Left lung (tissue), 10 donors: ENCODE data around the gene SLC26A2. TPM values are rescaled to one million over a fixed set of nuclear protein-coding genes. Genes with fewer than 3 reads are reported as not detected.

Experiments used
- ATAC-seq: fragments of 200-7000 bp; cut with Tn5 transposase; one replicate; pipeline ENCODE4 v1.9.1; 2020; ENCODE audit warnings: moderate library complexity
- DNase-seq, 4 donors: peaks; one replicate each; pipeline ENCODE4 v3.0.0-alpha.2; 2013 to 2020
- H3K27ac ChIP-seq, 2 donors: fragments of 200-600 bp; sonication (generic) in 1 of 2; one replicate each; pipeline versions ENCODE4 v1.5.0 to v1.8.0; 2020 to 2021
- H3K27me3 ChIP-seq, 2 donors: fragments of 200-600 bp; sonication (generic) in 1 of 2; one replicate each; pipeline versions ENCODE4 v1.5.0 to v1.8.0; 2020 to 2021
- H3K36me3 ChIP-seq, 2 donors: fragments of 200-600 bp; sonication (generic) in 1 of 2; one replicate each; pipeline versions ENCODE4 v1.5.0 to v1.8.0; 2020 to 2021
- H3K4me1 ChIP-seq, 2 donors: fragments of 200-600 bp; one replicate each; pipeline ENCODE4 v1.8.0; 2021
- H3K4me3 ChIP-seq, 2 donors: fragments of 200-600 bp; sonication (generic) in 1 of 2; one replicate each; pipeline versions ENCODE4 v1.5.0 to v1.8.0; 2020 to 2021; ENCODE audit warnings: mild to moderate bottlenecking in 1 of 2
- H3K9me3 ChIP-seq, 2 donors: fragments of 200-600 bp; sonication (generic) in 1 of 2; one replicate each; pipeline versions ENCODE4 v1.5.0 to v1.8.0; 2020 to 2021
- intact Hi-C, 2 donors: fragments of 100-400 bp; cut with DNase I; formaldehyde crosslinking; loops; one replicate each; pipeline versions ENCODE4 v1.11.2 to v1.14.2; 2022
- polyA plus RNA-seq, 6 donors: library from polyadenylated mRNA; unstranded; fragments of 120-200 nt; gene quantifications; one replicate each; pipeline ENCODE4 v1.2.1, GENCODE V29; 2013; ENCODE audit not compliant: insufficient read length in 6 of 6
- total RNA-seq, 2 donors: library from RNA; stranded (reverse); fragmentation: NEBNext Ultra II Directional; extraction: Animal tissue kit (Norgen Biotek cat#: 25700); gene quantifications; one replicate each; pipeline ENCODE4 v1.2.1, GENCODE V29; 2021
- TF ChIP-seq, protein P1 (sequence below), 2 donors: fragments of 200-600 bp; sonication (generic) in 1 of 2; IDR thresholded peaks; one replicate each; pipeline versions ENCODE4 v1.5.0 to v1.8.0; 2021; ENCODE audit warnings: antibody characterized with exemption in 2 of 2
- donor health status: DM: no; HTN: yes; CAD: no.
- donor health status: DM: no; HTN: no; CAD: no.

Gene SLC26A2
- total and polyA plus RNA-seq, 8 donors, result 14.3 to 23.6 (median 21.6) TPM

DNA sequence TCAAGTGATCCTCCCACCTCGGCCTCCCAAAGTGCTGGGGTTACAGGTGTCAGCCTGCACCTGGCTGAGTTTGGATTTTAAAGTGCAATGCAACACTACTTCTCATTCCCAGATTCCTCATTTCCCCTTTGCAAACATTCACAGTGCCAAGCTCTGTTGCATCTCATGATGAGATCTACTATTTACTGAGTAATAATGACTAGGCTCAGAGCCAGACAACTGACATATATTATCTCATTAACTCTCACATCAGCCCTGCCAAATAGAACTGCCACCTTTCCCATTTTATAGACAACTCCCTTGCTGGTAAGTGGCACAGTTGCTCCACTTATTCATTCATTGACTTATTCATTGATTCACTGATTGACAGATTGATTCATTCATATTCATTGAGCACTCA lies 22.9 kb upstream of the SLC26A2 start:
- Histone ChIP-seq H3K27me3 (peaks cover 0 to 5% of the 10 kb centered on the region in 2 donors), H3K4me3 (no peak overlapping the region), H3K36me3 (no peaks in the 10 kb centered on the region), H3K27ac (peak overlapping the region in 1 of 2 donors; percentile 63), H3K4me1 (peaks cover 6 to 43% of the 10 kb centered on the region in 2 donors), H3K9me3 (no peaks in the 10 kb centered on the region)
- TF ChIP-seq, protein P1, sequence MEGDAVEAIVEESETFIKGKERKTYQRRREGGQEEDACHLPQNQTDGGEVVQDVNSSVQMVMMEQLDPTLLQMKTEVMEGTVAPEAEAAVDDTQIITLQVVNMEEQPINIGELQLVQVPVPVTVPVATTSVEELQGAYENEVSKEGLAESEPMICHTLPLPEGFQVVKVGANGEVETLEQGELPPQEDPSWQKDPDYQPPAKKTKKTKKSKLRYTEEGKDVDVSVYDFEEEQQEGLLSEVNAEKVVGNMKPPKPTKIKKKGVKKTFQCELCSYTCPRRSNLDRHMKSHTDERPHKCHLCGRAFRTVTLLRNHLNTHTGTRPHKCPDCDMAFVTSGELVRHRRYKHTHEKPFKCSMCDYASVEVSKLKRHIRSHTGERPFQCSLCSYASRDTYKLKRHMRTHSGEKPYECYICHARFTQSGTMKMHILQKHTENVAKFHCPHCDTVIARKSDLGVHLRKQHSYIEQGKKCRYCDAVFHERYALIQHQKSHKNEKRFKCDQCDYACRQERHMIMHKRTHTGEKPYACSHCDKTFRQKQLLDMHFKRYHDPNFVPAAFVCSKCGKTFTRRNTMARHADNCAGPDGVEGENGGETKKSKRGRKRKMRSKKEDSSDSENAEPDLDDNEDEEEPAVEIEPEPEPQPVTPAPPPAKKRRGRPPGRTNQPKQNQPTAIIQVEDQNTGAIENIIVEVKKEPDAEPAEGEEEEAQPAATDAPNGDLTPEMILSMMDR (IDR thresholded peaks at IDR 0.05), result no peak
- no peak for DNase-seq
- ATAC-seq, result peak; percentile 27
- intact Hi-C loops, result no loop called here

DNA sequence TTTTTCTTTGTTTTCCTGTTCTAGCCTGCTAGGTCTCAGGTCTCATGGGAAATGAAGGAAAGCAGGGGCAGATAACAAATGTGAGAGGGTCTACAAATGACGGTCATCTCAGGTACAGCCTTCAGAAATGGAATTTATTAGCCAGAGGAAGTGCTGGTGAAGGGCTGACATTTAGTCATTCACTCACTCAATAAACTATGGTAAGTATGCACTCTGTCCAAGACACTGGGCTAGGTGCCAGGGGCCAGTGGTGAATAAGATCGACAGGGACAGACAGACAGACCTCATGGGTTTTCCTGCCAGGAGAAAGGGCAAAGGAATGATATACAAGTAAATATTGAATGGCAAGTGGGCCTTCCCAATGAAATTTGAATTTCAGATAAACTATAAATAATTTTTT lies 22.3 kb upstream of the SLC26A2 start:
- Histone ChIP-seq H3K27ac (peak overlapping the region in 1 of 2 donors; percentile 63), H3K27me3 (no peaks in the 10 kb centered on the region), H3K36me3 (no peaks in the 10 kb centered on the region), H3K4me3 (no peak overlapping the region), H3K9me3 (no peaks in the 10 kb centered on the region), H3K4me1 (peaks cover 6 to 43% of the 10 kb centered on the region in 2 donors)
- intact Hi-C loops, result no loop called here
- DNase-seq (peak in 1 of 4 donors; percentile 57), ATAC-seq (peak; percentile 59)
- TF ChIP-seq, protein P1 (IDR thresholded peaks at IDR 0.05), result no peak

DNA sequence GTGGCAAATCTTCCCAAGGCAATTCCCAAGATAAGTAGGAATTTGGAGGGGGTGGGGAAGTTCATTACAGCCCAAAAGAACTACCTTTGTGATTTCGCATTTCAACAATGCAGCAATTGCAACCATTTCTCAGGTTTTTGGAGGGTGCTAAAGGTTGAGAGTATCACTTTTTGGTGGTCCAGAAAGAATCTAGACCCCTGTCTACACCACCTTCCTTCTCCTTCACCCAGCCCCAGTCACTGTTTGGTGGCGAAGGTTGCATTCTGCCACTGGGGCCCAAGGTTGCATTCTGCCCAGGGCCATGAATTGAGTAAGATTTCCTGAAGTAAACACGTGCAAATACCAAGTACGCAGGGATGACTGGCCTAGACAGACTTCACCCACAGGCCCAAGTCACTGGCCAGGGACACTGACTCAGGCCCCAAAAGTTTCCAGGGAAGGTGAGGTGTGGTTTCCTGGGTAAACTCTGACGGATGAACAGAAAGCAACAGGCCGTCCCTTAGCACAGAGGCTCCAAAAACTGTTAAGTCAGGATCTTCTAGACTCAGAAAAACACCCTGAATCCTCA lies 21.7 kb upstream of the SLC26A2 start:
- H3K4me1 ChIP-seq, result peaks cover 6 to 43% of the 10 kb centered on the region in 2 donors
- ATAC-seq, result peak; percentile 52

DNA sequence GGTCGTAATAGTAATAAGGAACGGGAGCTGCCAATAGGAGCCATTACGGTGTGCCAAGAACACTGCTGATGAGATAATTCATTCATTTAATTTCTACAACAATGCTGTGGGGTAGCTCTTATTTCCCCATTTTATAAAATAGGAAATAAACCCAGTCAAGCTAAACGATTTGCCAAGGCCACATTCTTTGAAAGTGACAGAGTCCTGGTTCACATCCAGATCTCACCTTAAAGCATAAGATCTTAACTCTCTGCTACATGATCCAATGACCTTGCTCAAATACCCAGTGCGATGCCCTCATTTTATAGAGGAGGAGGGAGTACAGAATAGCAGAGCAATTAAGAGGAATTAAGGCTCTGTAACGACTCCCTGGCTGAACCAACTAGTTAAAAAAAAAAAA lies 21.0 kb upstream of the SLC26A2 start:
- H3K36me3 ChIP-seq, result no peaks in the 10 kb centered on the region
- DNase-seq (no peak), ATAC-seq (peak; percentile 11)
- TF ChIP-seq, protein P1 (IDR thresholded peaks at IDR 0.05), result no peak
- no peak overlapping the region for H3K4me3 ChIP-seq
- H3K27me3 ChIP-seq, result no peaks in the 10 kb centered on the region
- intact Hi-C loops, result no loop called here
- peaks cover 6 to 43% of the 10 kb centered on the region in 2 donors for H3K4me1 ChIP-seq
- no peaks in the 10 kb centered on the region for H3K9me3 ChIP-seq
- H3K27ac ChIP-seq, result peak overlapping the region in 1 of 2 donors; percentile 63

More for the DNA sequence above, 21.7 kb upstream of the SLC26A2 start:
- intact Hi-C loops, result no loop called here
- no peak for DNase-seq
- Histone ChIP-seq H3K4me3 (no peak overlapping the region), H3K9me3 (no peaks in the 10 kb centered on the region), H3K36me3 (no peaks in the 10 kb centered on the region), H3K27me3 (no peaks in the 10 kb centered on the region), H3K27ac (peak overlapping the region in 1 of 2 donors; percentile 63)
- TF ChIP-seq, protein P1 (IDR thresholded peaks at IDR 0.05), result no peak

DNA sequence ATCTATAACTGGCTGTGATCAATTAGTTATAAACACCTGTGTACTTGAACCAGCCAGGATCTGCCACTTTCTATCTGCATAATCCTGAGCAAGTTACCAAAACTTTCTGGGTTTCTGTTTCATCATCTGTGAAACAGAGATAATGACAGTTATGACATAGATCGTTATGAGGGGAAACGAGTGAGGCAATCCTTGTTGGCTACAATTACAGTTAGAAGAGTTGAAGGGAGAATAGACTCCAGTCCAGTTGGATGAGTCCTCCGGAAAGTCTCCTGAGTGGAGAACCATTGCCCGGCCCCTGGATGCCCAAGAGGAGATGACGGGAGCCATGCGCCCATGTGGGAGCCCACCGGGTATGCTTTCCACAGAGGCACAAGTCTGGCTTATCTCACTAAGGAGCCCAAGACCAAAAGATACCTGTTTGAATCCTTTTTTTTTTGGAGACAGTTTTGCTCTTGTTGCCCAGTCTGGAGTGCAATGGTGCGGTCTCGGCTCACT lies 20.4 kb upstream of the SLC26A2 start:
- H3K27me3 ChIP-seq, result no peaks in the 10 kb centered on the region
- DNase-seq, result no peak
- H3K27ac ChIP-seq, result no peak overlapping the region
- intact Hi-C loops, result no loop called here
- ATAC-seq, result no peak
- H3K4me1 ChIP-seq, result peaks cover 6 to 43% of the 10 kb centered on the region in 2 donors
- H3K36me3 ChIP-seq, result no peaks in the 10 kb centered on the region
- no peaks in the 10 kb centered on the region for H3K9me3 ChIP-seq
- H3K4me3 ChIP-seq, result no peak overlapping the region
- TF ChIP-seq, protein P1 (IDR thresholded peaks at IDR 0.05), result no peak
